Lower leg skin (tissue), 4 donors: ENCODE measurements around the gene MYOZ1. TPM values are rescaled to one million over a fixed set of nuclear protein-coding genes. Genes with fewer than 3 reads are reported as not detected.

ENCODE experiments used
- DNase-seq, 2 donors: peaks; one replicate each; pipeline ENCODE4 v3.0.0-alpha.2; 2019; ENCODE audit warnings: low spot score in 2 of 2
- H3K4me3 ChIP-seq: fragments of 200-600 bp; sonication (generic); 2 replicates; pipeline ENCODE4 v1.5.1; 2017; ENCODE audit warnings: mild to moderate bottlenecking, low read depth; ENCODE audit not compliant: poor library complexity, severe bottlenecking
- POLR2A ChIP-seq, 2 donors: fragments of 450-650 bp; IDR thresholded peaks; one replicate each; pipeline ENCODE4 v1.6.1; 2016 to 2017; ENCODE audit warnings: antibody characterized with exemption in 2 of 2, mild to moderate bottlenecking in 1 of 2, moderate library complexity in 1 of 2
- WGBS, 2 donors: methylation state at CpG; one replicate each; pipeline ENCODE4 v1.1.5; 2018; 5-methylcytosine and 5-hydroxymethylcytosine counted together
- intact Hi-C: fragments of 100-400 bp; cut with DNase I; formaldehyde crosslinking; loops from one replicate; pipeline ENCODE4 v1.15.0; 2023; ENCODE audit warnings: low total_unique reads
- total RNA-seq, 4 donors: library from RNA; depleted of rRNA; stranded (reverse); fragments of >200 nt; gene quantifications; one replicate each; pipeline ENCODE4 v1.1.0, GENCODE V29; 2016
- TF ChIP-seq, protein P1 (sequence below), 3 donors: fragments of 450-650 bp; IDR thresholded peaks; one replicate each; pipeline ENCODE4 v1.5.1; 2016; ENCODE audit warnings: antibody characterized with exemption in 3 of 3, mild to moderate bottlenecking in 3 of 3, moderate library complexity in 2 of 3

MYOZ1 gene
- total RNA-seq, 4 donors from 2014 or later = 0.27 to 1.4 (median 0.78) TPM; not detected in 1

GRCh38 chr10:73585327-73585726 lies 55.9 kb downstream of the MYOZ1 start:
- TF ChIP-seq, protein P1, sequence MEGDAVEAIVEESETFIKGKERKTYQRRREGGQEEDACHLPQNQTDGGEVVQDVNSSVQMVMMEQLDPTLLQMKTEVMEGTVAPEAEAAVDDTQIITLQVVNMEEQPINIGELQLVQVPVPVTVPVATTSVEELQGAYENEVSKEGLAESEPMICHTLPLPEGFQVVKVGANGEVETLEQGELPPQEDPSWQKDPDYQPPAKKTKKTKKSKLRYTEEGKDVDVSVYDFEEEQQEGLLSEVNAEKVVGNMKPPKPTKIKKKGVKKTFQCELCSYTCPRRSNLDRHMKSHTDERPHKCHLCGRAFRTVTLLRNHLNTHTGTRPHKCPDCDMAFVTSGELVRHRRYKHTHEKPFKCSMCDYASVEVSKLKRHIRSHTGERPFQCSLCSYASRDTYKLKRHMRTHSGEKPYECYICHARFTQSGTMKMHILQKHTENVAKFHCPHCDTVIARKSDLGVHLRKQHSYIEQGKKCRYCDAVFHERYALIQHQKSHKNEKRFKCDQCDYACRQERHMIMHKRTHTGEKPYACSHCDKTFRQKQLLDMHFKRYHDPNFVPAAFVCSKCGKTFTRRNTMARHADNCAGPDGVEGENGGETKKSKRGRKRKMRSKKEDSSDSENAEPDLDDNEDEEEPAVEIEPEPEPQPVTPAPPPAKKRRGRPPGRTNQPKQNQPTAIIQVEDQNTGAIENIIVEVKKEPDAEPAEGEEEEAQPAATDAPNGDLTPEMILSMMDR (IDR thresholded peaks at IDR 0.05) = no peak
- TF ChIP-seq POLR2A (IDR thresholded peaks at IDR 0.05) = no peak
- no peak for DNase-seq
- intact Hi-C loops = no loop called here
- WGBS, 2 donors = 90 to 92% methylated on average over 3 of the region's 3 CpGs
- no peak overlapping the region for H3K4me3 ChIP-seq

DNA sequence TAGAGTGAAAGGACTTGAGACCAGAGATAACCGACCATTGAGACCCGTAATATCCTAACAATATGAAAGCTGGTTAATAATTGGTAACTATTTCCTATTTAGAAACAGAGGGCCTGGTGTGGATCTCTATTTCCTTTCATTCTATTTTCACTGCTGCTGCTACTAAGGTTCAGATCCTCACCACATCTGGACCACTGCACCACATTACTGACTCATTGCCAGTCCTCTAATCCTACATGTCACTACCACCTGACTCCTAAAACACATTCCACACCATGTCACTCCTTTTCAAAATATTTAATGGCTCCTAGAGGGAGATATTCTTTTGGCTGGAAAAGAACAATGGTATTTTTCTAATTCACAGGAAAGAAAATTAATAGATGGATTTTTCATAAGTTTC lies 56.5 kb downstream of the MYOZ1 start:
- no peak for TF ChIP-seq POLR2A (IDR thresholded peaks at IDR 0.05)
- TF ChIP-seq, protein P1 (IDR thresholded peaks at IDR 0.05) = no peak
- intact Hi-C loops = no loop called here

DNA sequence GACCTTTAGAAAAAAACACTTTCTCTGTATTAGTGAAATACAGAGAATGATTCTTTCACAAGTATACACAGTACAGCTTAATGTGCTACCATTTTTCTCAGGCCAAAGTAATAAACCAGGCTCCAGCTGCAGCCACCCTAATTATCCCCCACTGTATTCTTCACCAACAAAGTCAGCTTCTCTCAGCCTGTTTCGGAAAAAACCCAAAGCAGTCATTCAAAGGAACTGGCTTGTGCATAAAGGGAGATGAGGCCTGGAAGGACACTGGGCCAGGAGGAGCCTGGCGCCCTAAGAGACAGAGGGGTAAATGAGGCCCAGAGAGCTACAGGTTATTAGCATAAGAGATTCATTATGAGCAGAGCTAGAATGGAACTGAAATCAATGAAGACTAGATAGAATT lies 59.4 kb downstream of the MYOZ1 start:
- DNase-seq = no peak
- intact Hi-C loops = no loop called here
- TF ChIP-seq POLR2A (IDR thresholded peaks at IDR 0.05) = no peak
- TF ChIP-seq, protein P1 (IDR thresholded peaks at IDR 0.05) = no peak
- 87 to 96% methylated on average over 2 of the region's 2 CpGs for WGBS, 2 donors
- no peak overlapping the region for H3K4me3 ChIP-seq

More for the DNA sequence above, 56.5 kb downstream of the MYOZ1 start:
- WGBS, 2 donors = 95 to 96% methylated on average over 2 of the region's 2 CpGs
- H3K4me3 ChIP-seq = no peak overlapping the region
- no peak for DNase-seq

Other genes starting within 250 kb of the MYOZ1 start
- 100 to 1,000 TPM in 2 of 4 donors, 10 to 100 TPM in 2; 73.7 to 104 (median 98.8) TPM for gene ANXA7, start 227.4 kb downstream of the MYOZ1 start, total RNA-seq
- gene MSS51, start 207.9 kb downstream of the MYOZ1 start, total RNA-seq = 1 to 10 TPM in 2 of 4 donors, under 1 TPM in 2; 0.38 to 2.2 (median 0.86) TPM
- gene PPP3CB, start 145.4 kb downstream of the MYOZ1 start, total RNA-seq = 10 to 100 TPM; 19.8 to 25.1 (median 24.1) TPM
- 10 to 100 TPM; 54.0 to 83.5 (median 65.8) TPM for gene USP54, start 50.1 kb downstream of the MYOZ1 start, total RNA-seq
- gene SYNPO2L, start 14.6 kb upstream of the MYOZ1 start, total RNA-seq = not detected
- gene AGAP5, start 56.6 kb upstream of the MYOZ1 start, total RNA-seq = 10 to 100 TPM in 1 of 4 donors, 1 to 10 TPM in 3; 3.0 to 11.2 (median 5.2) TPM
- 10 to 100 TPM; 45.5 to 60.3 (median 58.1) TPM for gene SEC24C, start 102.9 kb upstream of the MYOZ1 start, total RNA-seq
- gene CHCHD1, start 140.6 kb upstream of the MYOZ1 start, total RNA-seq = 10 to 100 TPM; 27.6 to 36.5 (median 34.2) TPM
- gene ZSWIM8, start 144.1 kb upstream of the MYOZ1 start, total RNA-seq = 100 to 1,000 TPM in 3 of 4 donors, 10 to 100 TPM in 1; 99.0 to 262 (median 108) TPM
- gene NDST2, start 170.1 kb upstream of the MYOZ1 start, total RNA-seq = 10 to 100 TPM; 16.7 to 41.5 (median 37.4) TPM
- 10 to 100 TPM; 20.0 to 27.9 (median 24.2) TPM for gene CAMK2G, start 233.1 kb upstream of the MYOZ1 start, total RNA-seq